ENCODE data around the gene HTR4.

HTR4 gene

DNA sequence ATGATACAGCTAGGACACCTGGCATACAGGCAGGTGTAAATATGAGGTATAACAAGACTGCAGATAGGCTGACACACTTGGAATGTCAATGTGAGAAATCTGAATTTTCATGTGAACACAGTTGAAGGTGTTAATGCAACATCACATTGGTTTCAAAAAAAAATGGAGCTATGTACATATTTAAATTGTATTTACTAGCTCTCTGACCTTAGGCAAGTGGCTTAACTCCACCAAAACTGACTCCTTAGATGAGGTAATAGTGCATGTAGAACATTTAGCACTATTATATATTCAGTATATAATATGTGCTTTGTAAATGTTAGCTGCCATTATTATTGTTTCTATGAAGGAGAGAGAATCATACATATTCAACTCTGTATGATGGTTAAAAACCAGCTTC is 48.0 kb downstream of the HTR4 start:
- POLR2A ChIA-PET, result no interaction called here
- CTCF ChIA-PET, result interaction anchor here (1.2 kb wide), 1 partner anchor 13 kb away, joined by 3 read pairs; no protein-coding TSS in a partner anchor
- DNase-seq (ENCODE audit: extremely low spot score), result no peak
- TF ChIP-seq, protein P1, sequence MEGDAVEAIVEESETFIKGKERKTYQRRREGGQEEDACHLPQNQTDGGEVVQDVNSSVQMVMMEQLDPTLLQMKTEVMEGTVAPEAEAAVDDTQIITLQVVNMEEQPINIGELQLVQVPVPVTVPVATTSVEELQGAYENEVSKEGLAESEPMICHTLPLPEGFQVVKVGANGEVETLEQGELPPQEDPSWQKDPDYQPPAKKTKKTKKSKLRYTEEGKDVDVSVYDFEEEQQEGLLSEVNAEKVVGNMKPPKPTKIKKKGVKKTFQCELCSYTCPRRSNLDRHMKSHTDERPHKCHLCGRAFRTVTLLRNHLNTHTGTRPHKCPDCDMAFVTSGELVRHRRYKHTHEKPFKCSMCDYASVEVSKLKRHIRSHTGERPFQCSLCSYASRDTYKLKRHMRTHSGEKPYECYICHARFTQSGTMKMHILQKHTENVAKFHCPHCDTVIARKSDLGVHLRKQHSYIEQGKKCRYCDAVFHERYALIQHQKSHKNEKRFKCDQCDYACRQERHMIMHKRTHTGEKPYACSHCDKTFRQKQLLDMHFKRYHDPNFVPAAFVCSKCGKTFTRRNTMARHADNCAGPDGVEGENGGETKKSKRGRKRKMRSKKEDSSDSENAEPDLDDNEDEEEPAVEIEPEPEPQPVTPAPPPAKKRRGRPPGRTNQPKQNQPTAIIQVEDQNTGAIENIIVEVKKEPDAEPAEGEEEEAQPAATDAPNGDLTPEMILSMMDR (IDR thresholded peaks at IDR 0.05; ENCODE audit: control extremely low read depth, extremely low read depth, low read depth, missing control alignments), result no peak

DNA sequence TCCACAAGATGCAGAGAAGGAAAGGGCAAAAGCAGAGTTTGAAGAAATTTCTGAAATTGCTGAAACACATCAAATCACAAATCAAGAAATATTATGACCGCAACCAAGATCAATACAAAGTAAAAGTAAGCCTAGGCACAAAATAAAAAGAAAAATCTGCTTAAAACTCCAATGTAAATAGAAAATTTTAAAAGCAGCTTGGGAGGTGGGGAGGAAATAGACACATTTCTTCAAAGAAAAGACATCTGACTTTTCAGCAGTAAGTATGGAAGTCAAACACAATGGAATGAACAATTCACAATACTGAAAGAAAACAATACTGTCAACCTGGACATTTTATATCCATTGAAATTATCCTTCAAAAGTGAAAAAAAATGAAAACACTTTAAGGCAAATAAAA is 55.1 kb downstream of the HTR4 start:
- ChIA-PET POLR2A (no interaction called here), CTCF (no interaction called here)
- no peak for DNase-seq (ENCODE audit: extremely low spot score)
- TF ChIP-seq, protein P1 (IDR thresholded peaks at IDR 0.05; ENCODE audit: control extremely low read depth, extremely low read depth, low read depth, missing control alignments), result no peak

DNA sequence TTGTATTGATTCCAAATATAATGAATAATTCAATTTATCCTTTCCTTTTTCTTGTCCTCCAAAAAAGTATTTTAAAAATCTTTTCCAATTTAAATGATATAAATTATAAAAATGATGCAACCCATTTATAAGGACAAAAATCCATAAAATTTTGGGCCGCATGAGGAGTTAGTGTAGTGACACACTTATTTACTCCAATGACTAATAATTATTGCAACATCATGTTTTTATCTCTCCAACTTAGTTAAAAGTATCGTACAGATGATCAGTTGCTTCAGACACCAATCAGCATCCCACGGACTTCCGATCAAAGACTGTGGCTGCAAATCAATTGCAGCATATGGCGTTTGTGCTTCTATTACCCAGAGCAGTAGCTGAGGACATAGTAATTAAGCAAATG is 58.6 kb downstream of the HTR4 start:
- ChIA-PET POLR2A (no interaction called here), CTCF (no interaction called here)
- TF ChIP-seq, protein P1 (IDR thresholded peaks at IDR 0.05; ENCODE audit: control extremely low read depth, extremely low read depth, low read depth, missing control alignments), result no peak

DNA sequence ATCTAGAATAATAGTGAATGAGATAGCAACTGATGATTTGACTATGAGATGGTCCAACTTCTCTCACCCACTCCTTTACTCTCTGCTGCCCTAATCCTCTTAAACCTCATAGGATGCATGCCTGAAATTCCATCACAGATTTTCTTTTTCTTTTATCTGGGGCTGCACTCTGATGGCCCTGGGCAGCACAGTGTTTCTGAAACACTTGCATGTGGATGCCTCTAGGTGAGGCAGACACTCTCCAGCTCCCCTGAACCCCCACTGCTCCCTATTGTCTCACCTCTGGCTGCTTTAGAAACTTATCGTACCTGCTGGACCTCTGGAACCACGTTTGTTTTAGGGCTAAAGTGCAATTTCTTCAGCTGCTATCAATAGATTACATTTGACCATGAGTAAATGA is 67.5 kb downstream of the HTR4 start:
- POLR2A ChIA-PET, result no interaction called here
- TF ChIP-seq, protein P1 (IDR thresholded peaks at IDR 0.05; ENCODE audit: control extremely low read depth, extremely low read depth, low read depth, missing control alignments), result no peak

More for the DNA sequence above, 58.6 kb downstream of the HTR4 start:
- DNase-seq (ENCODE audit: extremely low spot score), result no peak

DNA sequence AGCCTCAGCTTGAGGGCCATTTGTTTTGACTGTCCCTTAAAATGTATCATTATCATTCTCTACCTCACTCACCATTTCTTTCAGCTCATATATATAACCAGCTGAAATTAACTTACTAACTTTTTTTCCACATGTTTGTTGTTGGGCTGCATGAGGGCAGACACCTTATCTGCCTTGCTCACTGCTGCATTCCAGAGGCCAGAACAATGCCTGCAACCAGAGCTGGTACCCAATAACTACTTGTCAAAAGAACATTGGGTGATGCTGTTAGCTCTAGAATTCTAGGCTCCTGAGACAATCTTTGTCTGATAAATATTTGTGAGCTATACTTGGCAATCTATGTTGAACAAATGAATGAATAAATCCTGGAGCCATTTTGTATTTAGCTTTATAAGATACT is 68.3 kb downstream of the HTR4 start:
- DNase-seq (ENCODE audit: extremely low spot score), result no peak
- ChIA-PET CTCF (no interaction called here), POLR2A (no interaction called here)
- TF ChIP-seq, protein P1 (IDR thresholded peaks at IDR 0.05; ENCODE audit: control extremely low read depth, extremely low read depth, low read depth, missing control alignments), result no peak

More for the DNA sequence above, 67.5 kb downstream of the HTR4 start:
- DNase-seq (ENCODE audit: extremely low spot score), result no peak
- CTCF ChIA-PET, result no interaction called here

DNA sequence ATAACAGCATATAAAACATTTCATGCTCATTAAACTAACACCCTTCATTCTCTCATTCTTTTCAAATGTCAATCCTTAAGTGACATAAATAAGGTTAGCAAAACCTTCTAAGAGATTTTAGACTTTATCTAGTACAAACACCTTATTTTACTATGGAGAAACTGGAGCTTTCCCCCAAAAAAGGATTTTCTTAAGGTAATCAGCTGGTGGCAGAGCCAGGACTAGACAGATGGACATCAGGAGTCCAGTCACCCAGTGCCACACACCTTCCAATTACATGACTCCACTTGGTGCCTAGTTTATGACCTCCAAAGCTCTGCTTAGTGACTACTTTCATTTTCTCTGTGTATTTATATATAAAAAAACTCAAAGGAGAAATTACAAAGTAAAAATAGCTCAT is 70.2 kb downstream of the HTR4 start:
- POLR2A ChIA-PET, result no interaction called here
- CTCF ChIA-PET, result no interaction called here
- TF ChIP-seq, protein P1 (IDR thresholded peaks at IDR 0.05; ENCODE audit: control extremely low read depth, extremely low read depth, low read depth, missing control alignments), result no peak
- no peak for DNase-seq (ENCODE audit: extremely low spot score)

DNA sequence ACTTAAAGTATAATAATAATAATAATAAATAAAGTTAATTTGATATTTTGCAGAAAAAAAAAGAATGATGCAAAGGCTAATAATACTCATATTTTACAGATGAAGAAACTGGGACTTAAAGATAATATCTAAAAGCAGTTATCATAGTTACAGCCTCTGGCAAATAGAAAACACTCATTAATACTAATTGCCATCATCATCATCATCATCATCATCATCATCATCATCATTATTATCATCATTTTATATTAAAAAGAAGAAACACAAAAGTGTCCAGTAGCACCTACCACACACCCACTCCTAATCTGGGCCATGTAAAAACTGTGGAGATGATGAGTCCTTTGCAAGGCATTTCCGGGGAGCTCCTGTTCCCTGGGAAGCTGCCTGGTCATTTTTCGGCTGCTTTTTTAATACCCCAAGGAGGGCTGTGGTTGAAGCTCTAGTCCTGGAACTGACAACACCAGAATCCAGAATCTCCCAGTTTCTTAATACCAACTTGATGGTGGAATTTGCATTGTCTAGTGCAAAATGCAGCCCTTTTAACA is 70.8 kb downstream of the HTR4 start:
- TF ChIP-seq, protein P1 (IDR thresholded peaks at IDR 0.05; ENCODE audit: control extremely low read depth, extremely low read depth, low read depth, missing control alignments), result no peak
- no peak for DNase-seq (ENCODE audit: extremely low spot score)
- ChIA-PET CTCF (no interaction called here), POLR2A (no interaction called here)

Data from GM10248 (cell line).